ENCODE results near the gene ZDHHC23. TPM values are rescaled to one million over a fixed set of nuclear protein-coding genes. Genes with fewer than 3 reads are reported as not detected.

ZDHHC23 gene, protein sequence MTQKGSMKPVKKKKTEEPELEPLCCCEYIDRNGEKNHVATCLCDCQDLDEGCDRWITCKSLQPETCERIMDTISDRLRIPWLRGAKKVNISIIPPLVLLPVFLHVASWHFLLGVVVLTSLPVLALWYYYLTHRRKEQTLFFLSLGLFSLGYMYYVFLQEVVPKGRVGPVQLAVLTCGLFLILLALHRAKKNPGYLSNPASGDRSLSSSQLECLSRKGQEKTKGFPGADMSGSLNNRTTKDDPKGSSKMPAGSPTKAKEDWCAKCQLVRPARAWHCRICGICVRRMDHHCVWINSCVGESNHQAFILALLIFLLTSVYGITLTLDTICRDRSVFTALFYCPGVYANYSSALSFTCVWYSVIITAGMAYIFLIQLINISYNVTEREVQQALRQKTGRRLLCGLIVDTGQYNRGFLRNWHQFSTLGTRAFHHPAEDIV
- total RNA-seq (2012; rRNA removed), result 0.83 and 0.90 TPM in 2 replicates
- polyA plus RNA-seq (2012; rRNA removed), result 0.24 and 0.50 TPM in 2 replicates
- polyA plus RNA-seq (2012; cell fraction: cytosol; rRNA removed), result 0.05 and 0.09 TPM in 2 replicates
- 0.34 and 0.92 TPM in 2 replicates for polyA plus RNA-seq (2012; cell fraction: nucleus; rRNA removed; ENCODE audit: low replicate concordance)
- Bru-seq, nascent RNA, result percentile 17 among the genes with signal in this experiment
- BruChase-seq, experiment 1, labeled RNA remaining after a 6-hour chase, result percentile 30 among the genes with signal in this experiment
- BruChase-seq, experiment 2, labeled RNA remaining after a 2-hour chase, result percentile 30 among the genes with signal in this experiment
- long read RNA-seq, partial matches to known transcripts, result 0 of 1 reads
- long read RNA-seq, other reads (novel, unspliced or antisense), result 1 of 1 reads

DNA sequence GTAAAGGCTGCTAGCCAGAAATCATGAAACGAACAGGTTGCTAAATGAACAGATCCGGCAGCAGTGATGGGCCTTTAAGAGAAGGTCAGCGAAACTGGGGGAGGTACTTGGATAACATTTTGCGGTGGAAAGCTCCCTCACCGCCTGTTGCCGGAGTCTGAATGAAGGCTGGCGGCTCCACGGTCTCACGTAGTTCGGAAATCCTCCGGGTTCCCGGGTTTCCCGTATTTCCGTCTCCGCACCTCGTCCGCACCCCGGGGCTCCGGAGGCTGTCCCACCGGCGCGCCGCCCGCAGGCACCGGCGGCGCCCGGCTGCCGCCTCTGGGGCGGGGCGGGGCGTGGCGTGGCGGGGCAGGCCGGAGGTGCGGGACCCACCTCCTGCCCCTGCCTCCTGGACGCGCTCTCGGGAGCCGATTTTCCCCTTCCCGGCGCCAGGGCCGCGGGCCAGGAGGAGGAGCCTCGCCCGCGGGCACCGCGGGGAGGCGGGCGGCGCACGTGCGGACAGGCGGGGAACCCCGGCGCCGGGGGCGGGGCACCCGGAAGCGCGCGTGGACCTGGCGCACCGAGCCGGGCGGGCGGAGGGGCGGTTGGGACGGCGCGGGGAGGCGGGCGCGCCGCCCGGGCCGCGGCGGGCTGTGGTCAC is at the start of gene ZDHHC23:
Gene ZDHHC23 (plus strand): TSS at position 642 of the 643 bp plus-strand sequence. CDS start 790 bp downstream, outside the sequence.
- Histone ChIP-seq H3K9me1 (ENCODE audit: insufficient read depth, low read length) (no peaks in the 10 kb centered on the region), H3K23ac (ENCODE audit: low read depth, low read length) (no peak within 1 kb of the TSS), H3K4ac (ENCODE audit: low read depth, low read length) (no peak within 1 kb of the TSS), H4K91ac (ENCODE audit: insufficient read depth, low read depth, low read length) (no peak within 1 kb of the TSS), H2BK20ac (ENCODE audit: low read depth, low read length) (no peak within 1 kb of the TSS), H3K4me1 (ENCODE audit: control insufficient read depth, insufficient read depth, low read length) (no peaks in the 10 kb centered on the region; the same call in 1 of the 2 replicates), H2AK9ac (replicated peaks; ENCODE audit: low read depth, low read length, poor library complexity) (peak within 1 kb of the TSS; percentile 76), H4K20me1 (ENCODE audit: insufficient read depth, low read length) (no peaks in the 10 kb centered on the region), H2BK5ac (ENCODE audit: low read depth, low read length, poor library complexity, severe bottlenecking) (no peak within 1 kb of the TSS), H3K9me3 (ENCODE audit: control insufficient read depth, insufficient read depth, low read length) (no peaks in the 10 kb centered on the region), H2BK15ac (ENCODE audit: low read depth, low read length) (no peak within 1 kb of the TSS), H4K5ac (ENCODE audit: low read depth, low read length) (no peak within 1 kb of the TSS), H2BK120ac (ENCODE audit: low read depth, low read length) (no peak within 1 kb of the TSS), H3K18ac (ENCODE audit: low read depth, low read length) (no peak within 1 kb of the TSS), H3K4me3 (ENCODE audit: insufficient read depth, low read depth, low read length) (peak within 1 kb of the TSS; percentile 44), H2AK5ac (ENCODE audit: low read depth, low read length) (no peak within 1 kb of the TSS), H2AFZ (replicated peaks; ENCODE audit: low read length, poor library complexity) (peak within 1 kb of the TSS; percentile 90), H3K79me1 (ENCODE audit: low read depth in 1 of 2, low read length in 2 of 2) (no peaks in the 10 kb centered on the region), H3K36me3 (ENCODE audit: control insufficient read depth, insufficient read depth, low read length) (no peaks in the 10 kb centered on the region), H4K8ac (ENCODE audit: low read depth in 2 of 2, low read length in 2 of 2) (0 out of 4 replicates have a peak within 1 kb of the TSS, but pooled peaks of 1 of the 2 experiments have one; percentile 58), H3K4me2 (ENCODE audit: low read depth, low read length) (peak within 1 kb of the TSS; percentile 91), H3K9ac (ENCODE audit: low read depth, low read length) (peak within 1 kb of the TSS; percentile 8), H3K27me3 (ENCODE audit: control insufficient read depth, insufficient read depth, low read length) (peaks cover 18% of the 10 kb centered on the region), H3K27ac (ENCODE audit: insufficient read depth, low read length) (no peak within 1 kb of the TSS), H3K56ac (ENCODE audit: extremely low read depth, insufficient read depth, low read length) (no peak within 1 kb of the TSS), H3K14ac (replicated peaks; ENCODE audit: low read depth, low read length) (no peak within 1 kb of the TSS)
- in situ Hi-C loops (cut with MboI; ENCODE audit: low sequenced_read_pairs) (no loop called here), dilution Hi-C loops (cut with HindIII; ENCODE audit: low sequenced_read_pairs, unreplicated experiment) (no loop called here), intact Hi-C loops (cut with micrococcal nuclease) (no loop called here)
- peak; percentile 82 for ATAC-seq (ENCODE audit: low read depth)
- DNase-seq, result peak; percentile 34
- BruUV-seq (replicated peaks), result no TSS peak
- POLR2A ChIA-PET (ENCODE audit: unreplicated experiment), result no interaction called here
- 0% methylated on average over 27 of the region's 80 CpGs; no CpG with 5 or more reads in 1 of the 2 experiments for WGBS, 2 experiments (ENCODE audit: extremely low coverage in 2 of 2, insufficient read length in 1 of 2)
- CTCF ChIA-PET, result no interaction called here
- TF ChIP-seq CHD1 (IDR thresholded peaks at IDR 0.05; ENCODE audit: low read depth, low read length) (no peak), MAFK (IDR thresholded peaks at IDR 0.05; ENCODE audit: low read depth, low read length) (no peak), POLR2A (IDR thresholded peaks at IDR 0.05; ENCODE audit: low read depth, low read length) (no peak), MAZ (IDR thresholded peaks at IDR 0.05; ENCODE audit: borderline replicate concordance, low read depth, low read length) (peak; percentile 26; the same call in 1 of the 2 replicates), RCOR1 (IDR thresholded peaks at IDR 0.05; ENCODE audit: insufficient replicate concordance, low read length) (no peak), RAD21 (IDR thresholded peaks at IDR 0.05; ENCODE audit: low read length) (no peak), CEBPB (IDR thresholded peaks at IDR 0.05; ENCODE audit: low read depth, low read length) (no peak), SMC3 (IDR thresholded peaks at IDR 0.05; ENCODE audit: low read depth, low read length) (no peak)
- TF ChIP-seq, protein P1, sequence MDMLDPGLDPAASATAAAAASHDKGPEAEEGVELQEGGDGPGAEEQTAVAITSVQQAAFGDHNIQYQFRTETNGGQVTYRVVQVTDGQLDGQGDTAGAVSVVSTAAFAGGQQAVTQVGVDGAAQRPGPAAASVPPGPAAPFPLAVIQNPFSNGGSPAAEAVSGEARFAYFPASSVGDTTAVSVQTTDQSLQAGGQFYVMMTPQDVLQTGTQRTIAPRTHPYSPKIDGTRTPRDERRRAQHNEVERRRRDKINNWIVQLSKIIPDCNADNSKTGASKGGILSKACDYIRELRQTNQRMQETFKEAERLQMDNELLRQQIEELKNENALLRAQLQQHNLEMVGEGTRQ (IDR thresholded peaks at IDR 0.05; ENCODE audit: low read depth, low read length), result 0 out of 2 replicates have a peak, but pooled peaks have one; percentile 23
- TF ChIP-seq, protein P2, sequence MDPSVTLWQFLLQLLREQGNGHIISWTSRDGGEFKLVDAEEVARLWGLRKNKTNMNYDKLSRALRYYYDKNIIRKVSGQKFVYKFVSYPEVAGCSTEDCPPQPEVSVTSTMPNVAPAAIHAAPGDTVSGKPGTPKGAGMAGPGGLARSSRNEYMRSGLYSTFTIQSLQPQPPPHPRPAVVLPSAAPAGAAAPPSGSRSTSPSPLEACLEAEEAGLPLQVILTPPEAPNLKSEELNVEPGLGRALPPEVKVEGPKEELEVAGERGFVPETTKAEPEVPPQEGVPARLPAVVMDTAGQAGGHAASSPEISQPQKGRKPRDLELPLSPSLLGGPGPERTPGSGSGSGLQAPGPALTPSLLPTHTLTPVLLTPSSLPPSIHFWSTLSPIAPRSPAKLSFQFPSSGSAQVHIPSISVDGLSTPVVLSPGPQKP (IDR thresholded peaks at IDR 0.05; ENCODE audit: borderline replicate concordance, low read depth, low read length), result no peak
- TF ChIP-seq, protein P3, sequence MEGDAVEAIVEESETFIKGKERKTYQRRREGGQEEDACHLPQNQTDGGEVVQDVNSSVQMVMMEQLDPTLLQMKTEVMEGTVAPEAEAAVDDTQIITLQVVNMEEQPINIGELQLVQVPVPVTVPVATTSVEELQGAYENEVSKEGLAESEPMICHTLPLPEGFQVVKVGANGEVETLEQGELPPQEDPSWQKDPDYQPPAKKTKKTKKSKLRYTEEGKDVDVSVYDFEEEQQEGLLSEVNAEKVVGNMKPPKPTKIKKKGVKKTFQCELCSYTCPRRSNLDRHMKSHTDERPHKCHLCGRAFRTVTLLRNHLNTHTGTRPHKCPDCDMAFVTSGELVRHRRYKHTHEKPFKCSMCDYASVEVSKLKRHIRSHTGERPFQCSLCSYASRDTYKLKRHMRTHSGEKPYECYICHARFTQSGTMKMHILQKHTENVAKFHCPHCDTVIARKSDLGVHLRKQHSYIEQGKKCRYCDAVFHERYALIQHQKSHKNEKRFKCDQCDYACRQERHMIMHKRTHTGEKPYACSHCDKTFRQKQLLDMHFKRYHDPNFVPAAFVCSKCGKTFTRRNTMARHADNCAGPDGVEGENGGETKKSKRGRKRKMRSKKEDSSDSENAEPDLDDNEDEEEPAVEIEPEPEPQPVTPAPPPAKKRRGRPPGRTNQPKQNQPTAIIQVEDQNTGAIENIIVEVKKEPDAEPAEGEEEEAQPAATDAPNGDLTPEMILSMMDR (conservative IDR thresholded peaks at IDR 0.05; ENCODE audit: low read depth, low read length), result no peak

Data from IMR-90 (cell line).